ENCODE data around the gene ENKD1. TPM values are rescaled to one million over a fixed set of nuclear protein-coding genes. Genes with fewer than 3 reads are reported as not detected.

The ENKD1 gene
- total and polyA plus RNA-seq, 2 of the 4 experiments (the other 2 are of a cell fraction) = 2.9 to 6.3 TPM

- Histone ChIP-seq H2AFZ (replicated peaks; ENCODE audit: low read length, poor library complexity) (no peak overlapping the region), H2BK20ac (ENCODE audit: low read depth, low read length) (no peak overlapping the region), H2BK5ac (ENCODE audit: low read depth, low read length, poor library complexity, severe bottlenecking) (no peak overlapping the region), H3K27ac (ENCODE audit: insufficient read depth, low read length) (no peak overlapping the region), H3K18ac (ENCODE audit: low read depth, low read length) (no peak overlapping the region), H3K14ac (replicated peaks; ENCODE audit: low read depth, low read length) (no peak overlapping the region), H2AK9ac (replicated peaks; ENCODE audit: low read depth, low read length, poor library complexity) (no peak overlapping the region), H4K5ac (ENCODE audit: low read depth, low read length) (no peak overlapping the region), H3K4me1 (ENCODE audit: control insufficient read depth, insufficient read depth, low read length) (peaks cover 5% of the 10 kb centered on the region), H3K9ac (ENCODE audit: low read depth, low read length) (no peak overlapping the region), H4K91ac (ENCODE audit: insufficient read depth, low read depth, low read length) (no peak overlapping the region), H3K56ac (ENCODE audit: extremely low read depth, insufficient read depth, low read length) (no peak overlapping the region), H2BK120ac (ENCODE audit: low read depth, low read length) (no peak overlapping the region), H3K79me1 (ENCODE audit: low read depth in 1 of 2, low read length in 2 of 2) (peaks cover 6 to 19% of the 10 kb centered on the region in 2 experiments; a peak in 3 of 4 replicates), H4K8ac (ENCODE audit: low read depth in 2 of 2, low read length in 2 of 2) (no peak overlapping the region), H3K27me3 (ENCODE audit: control insufficient read depth, insufficient read depth, low read length) (no peaks in the 10 kb centered on the region), H3K4me3 (ENCODE audit: insufficient read depth, low read depth, low read length) (no peak overlapping the region), H3K23ac (ENCODE audit: low read depth, low read length) (no peak overlapping the region), H4K20me1 (ENCODE audit: insufficient read depth, low read length) (peaks cover 5% of the 10 kb centered on the region), H3K4me2 (ENCODE audit: low read depth, low read length) (no peak overlapping the region), H2BK15ac (ENCODE audit: low read depth, low read length) (no peak overlapping the region), H3K36me3 (ENCODE audit: control insufficient read depth, insufficient read depth, low read length) (peaks cover 28% of the 10 kb centered on the region), H2AK5ac (ENCODE audit: low read depth, low read length) (no peak overlapping the region), H3K9me1 (ENCODE audit: insufficient read depth, low read length) (no peaks in the 10 kb centered on the region; the same call in 1 of the 2 replicates), H3K4ac (ENCODE audit: low read depth, low read length) (no peak overlapping the region), H3K9me3 (ENCODE audit: control insufficient read depth, insufficient read depth, low read length) (no peaks in the 10 kb centered on the region)
- 94% methylated on average over 2 of the region's 8 CpGs; no CpG with 5 or more reads in 1 of the 2 experiments for WGBS, 2 experiments (ENCODE audit: extremely low coverage in 2 of 2, insufficient read length in 1 of 2)
- DNase-seq = no peak
- TF ChIP-seq RFX5 (IDR thresholded peaks at IDR 0.05; ENCODE audit: low read depth, low read length) = no peak
- TF ChIP-seq POLR2A (IDR thresholded peaks at IDR 0.05; ENCODE audit: low read depth, low read length) = no peak
- TF ChIP-seq CEBPB (IDR thresholded peaks at IDR 0.05; ENCODE audit: low read depth, low read length) = no peak
- CTCF ChIA-PET = no interaction called here
- ATAC-seq (ENCODE audit: low read depth) = no peak
- intact Hi-C loops (cut with micrococcal nuclease) (no loop called here), in situ Hi-C loops (cut with MboI; ENCODE audit: low sequenced_read_pairs) (no loop called here), dilution Hi-C loops (cut with HindIII; ENCODE audit: low sequenced_read_pairs, unreplicated experiment) (no loop called here)
- BruUV-seq (replicated peaks) = no TSS peak
- POLR2A ChIA-PET (ENCODE audit: unreplicated experiment) = no interaction called here
Observed at GRCh38 chr16:67636713-67637112, 29.8 kb downstream of the ENKD1 start.
